HG03108 (cell line): ENCODE data around the gene ZEB2.

Source experiments
- ATAC-seq: cut with Tn5 transposase; IDR thresholded peaks from one replicate; pipeline ENCODE4 v1.9.1; 2021; ENCODE audit warnings: moderate library complexity; ENCODE audit not compliant: unreplicated experiment

ZEB2 gene

DNA sequence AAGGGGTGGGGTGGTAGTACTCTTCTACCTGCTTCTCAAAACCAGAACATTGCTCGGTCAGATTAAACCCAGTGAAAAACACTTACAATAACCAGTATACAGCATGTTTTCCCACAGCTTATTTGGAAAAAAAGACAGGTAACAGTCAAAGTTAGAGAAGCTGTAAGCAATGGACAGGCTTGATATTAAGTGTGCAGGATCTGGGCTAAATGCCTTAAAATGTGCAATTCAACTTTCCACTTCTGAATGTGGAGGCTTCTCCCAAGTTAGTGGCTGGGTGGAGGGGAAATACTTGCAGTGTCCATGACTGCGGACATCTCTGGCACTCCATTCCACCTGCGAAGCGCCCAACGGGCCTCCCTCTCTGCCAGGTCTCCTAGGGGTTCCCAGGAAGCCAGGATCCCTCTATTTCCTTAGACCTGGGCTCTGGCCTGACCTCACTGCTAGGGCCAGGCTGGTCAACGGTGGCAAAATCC lies 5.3 kb downstream of the ZEB2 start:
- no peak for ATAC-seq

DNA sequence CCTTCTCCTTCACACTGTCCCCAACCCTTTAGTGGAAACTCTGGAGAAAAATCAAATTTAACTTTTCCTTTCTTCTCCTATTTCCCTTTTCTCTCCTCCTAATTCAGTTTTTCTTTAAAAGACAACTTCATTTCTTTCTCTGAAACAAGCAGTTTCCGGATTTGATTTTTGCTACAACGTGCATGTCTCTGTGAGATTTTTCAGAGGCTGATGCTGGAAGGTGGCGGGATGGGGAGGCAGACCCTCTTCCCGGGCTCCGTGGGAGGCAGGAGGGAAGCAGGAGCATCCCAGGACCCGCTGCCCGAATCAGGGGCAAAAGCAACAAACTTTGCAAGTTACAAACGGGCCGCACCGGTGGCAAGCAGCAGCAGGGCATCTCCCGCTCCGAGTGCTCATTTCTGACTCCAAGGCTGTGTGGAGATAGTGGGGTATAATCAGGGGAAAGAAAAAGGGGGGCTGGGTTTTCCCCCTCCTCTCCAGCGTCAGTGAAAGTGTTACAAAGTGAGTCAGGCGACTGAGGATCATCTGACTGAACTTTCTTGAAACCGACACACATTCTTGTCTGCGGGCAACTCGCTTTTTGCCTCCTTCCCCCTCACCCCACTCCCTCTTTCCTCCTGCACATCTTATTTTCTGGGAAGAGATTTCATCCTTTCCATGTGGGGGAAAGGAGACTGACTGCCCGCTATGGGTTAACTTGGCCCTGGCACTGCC lies 6.4 kb downstream of the ZEB2 start:
- ATAC-seq, result no peak

DNA sequence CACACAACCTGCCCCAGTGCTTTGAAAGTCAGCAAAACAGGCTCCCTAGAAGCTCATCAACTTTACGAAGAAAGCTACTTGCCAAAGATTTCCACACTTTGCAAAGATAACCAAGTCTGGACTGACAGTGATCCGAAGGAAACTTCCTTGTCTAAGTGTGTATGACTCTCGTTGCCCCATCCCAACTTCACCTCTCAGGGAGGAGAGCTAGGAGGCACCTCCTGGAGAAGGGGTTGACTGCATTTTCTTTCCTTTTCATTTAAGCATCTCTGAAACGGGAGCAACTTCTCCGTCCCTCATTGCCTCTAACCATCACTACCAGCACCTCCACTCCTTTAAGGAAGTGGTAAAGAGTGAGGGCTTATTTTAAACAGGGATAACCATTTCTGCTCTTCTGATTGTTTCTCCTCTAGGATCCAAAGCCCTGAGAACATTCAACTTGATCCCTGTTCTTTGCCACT lies 7.0 kb downstream of the ZEB2 start:
- no peak for ATAC-seq

DNA sequence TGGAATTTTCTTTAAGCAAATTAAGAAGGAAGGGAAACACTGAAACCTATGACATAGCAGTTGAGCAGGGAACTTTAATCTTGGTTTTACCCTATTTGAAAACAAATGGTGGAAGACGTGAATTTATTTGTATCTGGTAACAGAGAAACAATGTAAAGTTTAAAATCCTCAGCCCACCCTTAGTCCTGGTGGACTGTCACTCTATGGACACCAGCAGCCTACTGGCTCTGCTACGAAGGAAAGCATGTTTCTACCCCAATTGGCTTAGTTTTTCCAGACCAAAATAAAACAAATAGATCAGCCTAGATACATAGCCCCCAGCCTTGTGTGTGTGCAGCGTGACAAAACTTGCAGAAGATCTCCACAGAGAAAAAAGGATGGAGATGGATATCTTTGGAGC lies 7.4 kb downstream of the ZEB2 start:
- no peak for ATAC-seq

DNA sequence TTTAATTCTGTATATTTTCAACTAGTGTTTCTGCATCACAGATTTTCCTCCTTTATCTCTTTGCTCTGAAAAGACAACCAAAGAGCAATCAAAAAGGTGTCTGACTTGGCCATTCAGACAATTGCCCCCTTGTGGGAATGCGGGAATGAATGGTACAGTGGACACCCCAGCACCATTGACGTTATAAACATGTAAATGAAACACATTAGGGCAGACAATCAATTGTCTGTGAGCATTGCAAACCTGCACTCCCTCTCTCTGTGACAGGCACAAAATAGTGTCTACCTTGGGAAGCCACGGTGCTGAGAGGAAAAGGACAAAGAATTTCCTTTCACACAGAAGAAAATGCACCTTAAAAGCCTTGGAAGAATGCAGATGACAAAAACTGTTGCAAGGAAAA lies 8.0 kb downstream of the ZEB2 start:
- ATAC-seq, result no peak

DNA sequence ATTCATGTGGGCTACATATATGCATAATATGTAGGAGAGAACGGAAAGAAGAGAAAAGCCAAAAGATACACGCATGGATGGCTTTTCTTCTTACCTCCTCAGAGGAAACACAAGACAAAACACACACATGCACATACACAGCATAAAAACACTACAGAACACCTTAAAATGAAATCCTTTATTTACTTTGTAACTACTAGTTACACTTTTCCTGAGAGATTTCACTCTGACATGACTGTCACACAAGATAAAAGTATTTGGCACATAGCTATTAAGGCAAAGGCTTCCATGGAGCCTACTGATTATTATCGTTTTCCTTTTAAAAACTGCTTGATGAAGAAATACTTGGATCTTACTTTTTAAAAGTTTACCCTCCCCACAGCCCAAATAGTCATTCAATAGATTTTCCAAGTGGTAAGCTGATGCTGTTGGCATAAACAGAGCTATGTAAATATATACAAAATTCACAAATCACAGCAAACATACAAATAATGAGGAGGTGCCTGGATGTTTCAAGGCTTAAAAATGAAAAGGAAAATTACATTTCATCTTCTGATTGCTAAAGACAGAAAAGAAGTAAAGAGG lies 8.6 kb downstream of the ZEB2 start:
- no peak for ATAC-seq

DNA sequence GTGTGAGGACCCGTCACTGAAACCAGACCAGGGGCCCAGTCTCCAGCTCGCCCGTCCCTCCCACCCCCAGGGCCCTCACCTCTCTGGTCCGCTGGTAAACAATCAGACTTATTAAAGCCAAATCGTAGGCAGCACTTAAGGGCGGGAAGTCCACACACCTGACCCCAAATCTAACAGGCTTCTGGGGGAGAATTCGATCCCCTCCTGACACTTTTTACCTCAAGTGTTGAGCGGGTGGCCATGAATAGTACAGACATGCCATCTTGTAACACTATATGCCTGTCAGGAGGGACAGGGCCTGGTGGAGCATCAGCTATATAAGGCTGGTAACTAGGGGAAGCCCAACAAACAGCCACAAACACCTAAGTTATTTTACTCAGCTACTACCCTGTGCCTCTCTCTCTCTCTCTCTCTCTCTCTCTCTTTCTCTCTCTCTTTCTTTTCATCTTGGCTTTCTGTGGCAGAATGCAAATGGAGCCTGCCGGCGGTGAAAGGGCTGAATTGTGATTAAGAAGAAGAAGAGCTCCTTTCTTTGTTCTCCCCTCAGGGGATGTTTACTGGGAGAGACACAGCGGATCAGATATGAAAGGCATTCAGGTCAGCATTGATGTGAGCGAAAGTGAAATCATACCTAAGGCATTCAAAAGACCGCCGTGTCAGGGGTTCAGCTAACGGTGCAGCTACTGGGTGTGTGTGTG lies 9.5 kb downstream of the ZEB2 start:
- ATAC-seq, result peak; percentile 56

DNA sequence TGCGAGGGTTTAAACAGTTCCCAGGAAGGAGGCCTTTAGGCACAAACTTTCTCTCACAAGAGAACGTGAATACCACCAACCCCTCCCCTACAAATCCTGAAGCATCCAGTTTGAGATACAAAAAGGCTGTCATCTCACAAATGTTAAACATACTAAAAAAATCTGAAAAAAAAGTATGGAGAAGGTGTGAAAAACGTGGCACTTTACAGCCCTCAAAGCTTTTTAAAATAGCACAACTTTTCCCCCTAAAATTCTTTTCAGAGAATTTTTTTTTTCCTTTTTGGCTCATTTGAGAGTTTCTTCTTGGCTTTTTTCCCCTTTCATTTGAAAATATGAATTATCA lies 10.1 kb downstream of the ZEB2 start:
- ATAC-seq, result no peak

DNA sequence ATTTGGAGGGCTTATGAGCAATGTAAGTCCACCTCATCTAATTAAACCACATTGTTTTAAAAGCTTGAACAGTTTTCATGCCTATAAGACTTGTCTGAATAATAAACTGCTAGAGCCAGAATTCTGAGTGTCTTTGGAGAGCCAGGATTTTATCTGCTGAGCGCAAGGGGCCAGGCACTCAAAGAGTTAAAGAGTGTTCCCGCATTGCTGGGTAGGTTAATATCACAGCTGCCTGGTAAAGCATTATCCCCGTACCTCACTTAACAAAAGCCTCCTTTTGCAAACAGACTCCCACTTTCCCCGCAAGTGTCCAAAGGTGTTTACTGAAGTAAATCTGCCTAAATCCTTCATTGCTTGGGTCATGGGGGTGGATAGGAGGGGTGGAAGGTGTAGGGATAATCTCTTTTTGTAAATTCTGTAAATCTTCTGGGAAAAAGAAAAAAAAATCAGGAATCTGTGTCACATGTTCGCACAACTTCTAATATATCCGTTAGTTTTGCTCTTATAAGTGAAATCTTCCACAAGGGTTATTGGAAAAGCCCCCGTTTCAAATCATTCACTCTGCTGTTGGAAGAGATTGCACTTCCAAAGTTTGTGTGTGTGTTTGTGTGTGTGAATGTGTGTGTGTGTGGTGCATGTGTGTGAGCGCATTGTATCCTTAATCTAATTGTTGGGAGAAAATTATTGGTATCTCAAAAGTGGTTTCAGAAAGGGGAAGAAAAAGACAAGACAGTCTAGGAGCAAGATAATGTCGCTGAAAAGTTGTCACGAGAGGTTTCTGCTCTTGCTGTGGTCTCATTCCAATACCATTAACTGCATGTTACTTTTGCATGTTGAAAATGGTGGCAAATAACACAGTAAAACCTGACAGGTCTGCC lies 10.7 kb downstream of the ZEB2 start:
- no peak for ATAC-seq

DNA sequence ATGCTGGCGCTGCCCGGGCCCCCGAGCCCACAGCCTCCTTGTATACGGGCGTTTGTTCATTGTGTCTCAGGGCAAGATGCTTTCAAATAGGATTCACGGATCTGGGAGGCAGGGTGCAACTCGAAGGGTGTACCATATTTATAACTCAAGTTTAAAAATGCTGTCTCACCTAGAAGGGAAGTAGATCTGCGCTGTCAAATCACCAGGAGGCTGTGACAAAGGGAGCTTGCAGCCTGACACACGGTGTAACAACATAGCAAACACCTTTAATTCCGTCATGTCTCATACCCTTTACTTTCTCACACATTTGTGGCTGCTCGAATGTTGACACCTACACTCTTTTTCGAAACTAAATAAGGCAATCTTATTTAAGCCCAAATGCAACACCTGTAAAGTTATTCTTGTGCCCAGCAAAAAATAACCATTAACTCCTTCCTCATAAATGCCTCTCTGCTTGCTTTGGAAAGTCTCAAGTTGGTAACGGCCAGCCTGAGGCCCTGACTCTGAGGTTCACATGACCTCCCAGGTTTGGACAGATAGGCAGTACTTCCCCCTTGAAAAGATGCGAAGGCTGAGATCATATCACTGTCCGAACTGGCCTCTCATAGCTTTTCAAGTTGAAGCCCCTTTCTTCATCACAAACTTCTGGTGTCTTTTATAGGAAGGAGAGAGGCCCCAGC lies 11.6 kb downstream of the ZEB2 start:
- no peak for ATAC-seq

DNA sequence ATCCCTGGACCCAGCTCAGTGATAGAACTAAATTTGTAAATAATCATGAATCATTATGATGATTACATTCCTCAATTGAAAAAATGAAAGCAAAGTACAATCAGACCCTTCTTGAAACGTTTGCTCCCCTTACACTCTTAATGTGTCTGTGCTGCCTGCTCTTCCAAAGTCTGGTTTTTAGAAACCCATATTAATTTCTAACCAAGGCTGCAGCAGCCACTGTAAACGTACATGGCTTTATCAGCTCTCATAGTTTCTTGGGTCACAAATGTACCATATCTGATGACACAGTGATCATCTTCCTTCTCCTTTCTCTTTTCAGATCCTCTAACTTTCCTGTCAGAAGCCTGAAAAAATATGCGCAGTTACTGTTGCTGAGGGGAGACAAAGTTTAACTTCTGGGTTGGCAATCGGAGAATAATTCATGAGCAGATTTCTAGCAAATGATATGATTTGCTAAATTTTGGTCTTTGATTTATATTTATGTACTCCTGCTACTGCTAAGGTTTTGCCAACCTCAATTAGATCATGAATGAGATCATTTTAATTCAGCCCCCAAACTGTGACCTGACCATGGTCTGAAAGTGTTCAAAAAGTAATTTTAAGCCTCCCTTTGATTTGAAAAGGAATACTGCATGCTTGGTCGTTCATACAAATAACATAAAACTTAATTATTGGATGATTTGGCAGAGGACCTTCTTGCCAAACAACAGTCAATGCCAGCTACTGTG lies 12.3 kb downstream of the ZEB2 start:
- no peak for ATAC-seq

DNA sequence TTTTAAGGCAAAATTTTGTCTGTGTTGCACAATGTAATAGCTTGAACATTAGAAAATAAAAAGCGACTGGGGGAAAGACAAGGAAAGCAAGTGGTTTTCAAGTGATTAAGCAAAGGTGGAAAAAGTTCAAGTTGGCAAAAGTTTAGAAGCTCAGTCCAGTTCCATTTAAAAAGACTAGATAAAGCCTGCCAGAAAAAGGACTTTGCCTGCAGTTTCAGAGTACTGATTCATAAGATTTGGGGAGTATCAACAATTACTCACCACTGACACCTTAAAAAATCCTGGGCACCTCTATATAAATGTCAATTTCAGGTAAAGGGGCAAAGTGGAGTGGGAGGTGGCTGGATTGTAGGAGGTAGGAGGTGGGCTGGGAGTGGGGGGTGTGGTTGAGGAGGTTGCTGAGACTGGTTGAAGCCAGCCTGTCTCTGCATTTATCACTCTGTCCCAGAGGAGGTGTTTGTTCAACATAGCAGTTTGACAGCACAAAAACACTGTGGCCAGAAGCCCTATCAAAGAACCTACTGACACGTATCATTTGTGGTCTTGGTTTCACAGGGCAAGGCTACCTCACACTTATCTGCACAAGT lies 14.6 kb downstream of the ZEB2 start:
- no peak for ATAC-seq

DNA sequence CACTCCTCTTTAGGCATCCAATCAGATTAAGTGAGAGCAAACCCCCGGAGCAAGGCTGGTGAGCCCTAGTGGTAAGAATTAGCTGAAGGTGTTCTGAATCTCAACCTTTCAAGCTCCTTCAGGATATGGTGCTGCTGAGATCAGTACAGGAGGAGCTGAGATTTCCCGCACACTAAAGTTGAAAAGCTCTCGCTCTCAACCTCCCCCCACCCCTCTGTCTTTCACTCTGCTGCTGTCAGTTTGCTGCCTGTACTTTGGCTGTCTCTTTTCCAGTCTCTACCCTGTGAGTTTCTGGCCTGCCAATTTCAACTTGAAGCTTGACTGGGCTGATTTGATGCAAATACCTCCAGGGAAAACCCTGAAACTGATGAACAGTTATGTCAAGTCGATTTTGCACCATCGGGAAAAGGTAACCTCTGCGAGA lies 15.7 kb downstream of the ZEB2 start:
- ATAC-seq, result no peak

DNA sequence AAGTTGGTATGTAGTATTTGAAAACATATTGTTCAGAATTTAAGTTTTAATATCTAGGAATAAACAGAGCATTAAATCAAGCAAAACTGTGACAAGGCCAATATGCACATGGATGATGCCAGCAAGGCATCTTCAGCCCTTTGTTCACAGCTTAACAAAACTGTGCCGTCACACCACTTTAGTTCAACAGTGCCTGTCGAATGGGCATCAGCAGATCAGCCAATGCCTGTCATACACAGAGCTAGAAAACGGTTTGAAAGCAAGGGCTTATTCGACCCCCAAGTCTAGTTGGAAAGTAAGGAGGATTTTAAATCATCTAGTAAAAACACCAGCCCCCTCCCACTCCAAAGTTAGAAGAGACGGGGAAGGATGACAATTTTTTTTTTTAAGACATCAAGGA lies 16.7 kb downstream of the ZEB2 start:
- ATAC-seq, result no peak

DNA sequence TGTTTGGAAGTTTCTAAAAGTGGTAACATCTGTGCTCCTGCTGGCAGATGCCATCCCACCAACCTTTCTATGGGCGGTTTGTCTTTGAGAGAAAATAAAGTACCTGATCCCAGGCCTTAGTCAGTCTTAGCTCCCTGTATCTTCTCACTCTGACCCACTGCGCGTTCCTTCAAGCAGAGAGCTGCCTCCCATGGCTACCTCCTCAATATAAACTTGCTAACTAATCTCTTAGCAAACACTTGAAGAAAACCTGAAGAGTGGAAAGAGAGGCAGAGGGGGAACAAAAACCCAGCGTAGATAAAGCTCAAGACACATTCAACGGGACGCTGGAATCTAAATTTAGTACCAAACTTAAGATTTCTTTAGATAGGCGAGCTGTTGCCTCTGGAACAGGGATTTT lies 17.6 kb downstream of the ZEB2 start:
- ATAC-seq, result no peak

DNA sequence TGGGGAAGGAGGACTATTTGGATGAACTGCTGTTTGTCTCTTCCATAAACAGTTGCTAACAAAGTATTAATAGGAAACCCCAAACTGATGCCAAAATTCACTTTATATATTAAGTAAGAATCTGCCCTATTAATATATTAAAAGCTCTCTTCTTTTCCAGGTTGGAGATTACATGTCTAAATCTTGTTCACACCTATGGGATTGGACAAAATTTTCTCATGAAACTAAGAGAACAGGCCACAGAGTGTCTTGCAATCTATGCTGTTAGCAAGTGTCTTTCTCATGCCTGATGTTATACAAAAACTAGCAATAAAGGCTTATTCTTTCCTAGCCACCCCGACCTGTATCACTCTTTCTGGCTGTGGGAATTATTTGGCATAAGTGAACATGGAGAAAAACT lies 18.3 kb downstream of the ZEB2 start:
- ATAC-seq, result no peak

DNA sequence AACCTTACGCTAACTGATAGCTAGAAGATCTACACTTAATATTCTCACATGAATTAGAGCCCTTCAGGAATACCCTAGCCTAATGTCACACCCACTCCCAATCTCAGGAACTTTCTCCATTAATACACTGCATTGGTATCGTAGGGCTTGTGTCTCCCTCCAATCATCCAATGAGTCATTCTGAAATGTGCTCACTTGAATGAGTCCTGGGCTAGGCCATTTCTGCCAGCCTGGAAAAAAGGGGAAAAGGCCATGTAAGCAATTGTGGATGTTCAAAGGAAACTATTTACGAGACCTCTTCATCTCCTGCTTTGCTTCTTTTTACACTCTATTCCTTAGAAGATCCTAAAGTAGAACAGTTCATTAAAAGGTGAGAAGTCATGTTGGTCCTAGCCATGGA lies 18.8 kb downstream of the ZEB2 start:
- no peak for ATAC-seq

DNA sequence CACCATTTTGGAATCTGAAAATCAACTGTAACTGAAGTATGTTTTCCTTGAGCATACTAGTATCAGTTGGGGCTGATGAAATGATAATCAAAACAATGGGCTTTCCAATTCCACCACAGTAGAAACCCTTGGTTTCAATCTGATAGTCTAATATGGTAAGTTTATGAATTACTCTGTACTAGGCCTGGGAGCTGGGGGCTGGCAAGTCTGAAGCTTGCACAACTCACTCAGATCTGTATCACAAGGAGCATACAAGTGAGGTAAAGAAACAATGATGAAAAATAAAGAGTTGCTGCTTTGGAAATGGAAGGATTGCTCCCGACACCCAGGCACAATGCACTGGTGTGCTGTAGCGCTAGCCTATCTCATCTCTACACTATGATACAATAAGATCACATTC lies 19.4 kb downstream of the ZEB2 start:
- ATAC-seq, result no peak

DNA sequence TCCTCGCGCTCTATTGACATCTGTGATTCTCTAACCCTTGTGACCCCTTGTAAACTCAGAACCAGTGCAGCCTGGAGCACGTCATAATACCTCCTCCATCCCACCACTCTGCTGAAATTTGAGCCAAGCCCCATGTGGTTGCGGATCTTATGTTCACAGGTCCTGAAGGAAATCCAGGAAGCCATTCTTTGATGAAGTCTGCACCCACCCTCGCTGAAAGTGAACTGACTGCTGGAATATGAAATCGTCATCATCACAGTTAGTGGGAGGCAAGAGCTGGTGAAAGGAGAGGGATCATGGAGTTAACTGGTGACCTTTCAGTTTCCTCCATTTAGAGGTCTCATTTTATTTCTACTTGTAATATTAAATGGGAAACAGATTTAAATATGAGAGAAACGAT lies 21.6 kb downstream of the ZEB2 start:
- ATAC-seq, result no peak
